ENCODE measurements around the gene BRMS1L. TPM values are rescaled to one million over a fixed set of nuclear protein-coding genes. Genes with fewer than 3 reads are reported as not detected.

BRMS1L gene
- total and polyA plus RNA-seq, 2 of the 13 experiments (the other 11 are each of a cell fraction or from before 2014, with no cell fraction given), result 21.1 to 23.8 TPM

DNA sequence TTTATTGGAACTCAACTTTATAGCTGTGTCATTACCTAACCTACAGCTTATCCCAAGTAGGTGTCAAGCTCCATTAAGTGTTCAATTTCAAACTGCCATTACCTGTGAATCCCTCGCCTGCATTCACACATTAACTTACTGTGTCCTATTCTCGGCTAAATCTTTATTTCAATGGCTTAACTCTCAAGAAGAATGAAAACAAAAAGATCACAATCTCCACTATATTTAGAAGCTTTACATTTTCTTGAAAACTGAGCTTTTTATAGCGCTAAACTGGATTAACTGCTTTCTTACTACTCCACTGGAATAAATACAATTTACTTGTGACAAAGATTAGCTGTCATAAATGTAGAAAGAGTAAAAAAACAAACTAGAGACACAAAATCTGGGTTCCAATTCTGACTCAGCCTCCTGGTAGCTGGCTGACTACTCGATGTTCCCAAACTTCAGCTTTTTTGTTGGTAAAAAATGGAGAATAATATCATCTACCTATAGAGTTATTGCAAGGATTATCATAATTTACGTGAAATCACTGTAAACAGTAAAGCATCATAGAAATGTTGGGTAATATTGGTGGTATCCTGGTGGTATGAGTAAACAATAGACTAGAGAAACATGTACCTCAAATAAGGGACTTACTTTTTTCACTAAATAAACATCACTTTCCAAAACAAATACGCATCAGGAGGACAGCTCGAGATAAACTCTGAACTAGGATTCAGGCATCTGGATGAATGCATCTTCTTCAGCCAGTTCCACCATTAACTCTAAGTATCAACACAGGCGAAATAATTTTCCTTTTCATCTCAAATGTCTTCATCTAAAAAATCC is 18.8 kb upstream of the BRMS1L start (continued):
- TF ChIP-seq NCOA2 (CRISPR knock-in tag; IDR thresholded peaks at IDR 0.05) (peak; percentile 91), ZNF317 (CRISPR knock-in tag; IDR thresholded peaks at IDR 0.05) (0 out of 2 replicates have a peak, but pooled peaks have one; percentile 31), ZNF883 (CRISPR knock-in tag; IDR thresholded peaks at IDR 0.05; ENCODE audit: not compliant biosample characterization) (no peak), RCOR2 (CRISPR knock-in tag; IDR thresholded peaks at IDR 0.05) (peak; percentile 94), ZNF121 (CRISPR knock-in tag; IDR thresholded peaks at IDR 0.05) (no peak), ZNF556 (CRISPR knock-in tag; IDR thresholded peaks at IDR 0.05; ENCODE audit: borderline replicate concordance) (no peak), ATAD3A (CRISPR knock-in tag; IDR thresholded peaks at IDR 0.05) (no peak), ZMYM4 (CRISPR knock-in tag; IDR thresholded peaks at IDR 0.05) (no peak), HOXA9 (CRISPR knock-in tag; IDR thresholded peaks at IDR 0.05; ENCODE audit: borderline replicate concordance) (0 out of 2 replicates have a peak, but pooled peaks have one; percentile 0), HNF4A (CRISPR knock-in tag; IDR thresholded peaks at IDR 0.05) (peak; percentile 84), CCAR2 (optimal IDR thresholded peaks at IDR 0.05; ENCODE audit: low read depth, low read length) (no peak)
- TF ChIP-seq, protein P1, sequence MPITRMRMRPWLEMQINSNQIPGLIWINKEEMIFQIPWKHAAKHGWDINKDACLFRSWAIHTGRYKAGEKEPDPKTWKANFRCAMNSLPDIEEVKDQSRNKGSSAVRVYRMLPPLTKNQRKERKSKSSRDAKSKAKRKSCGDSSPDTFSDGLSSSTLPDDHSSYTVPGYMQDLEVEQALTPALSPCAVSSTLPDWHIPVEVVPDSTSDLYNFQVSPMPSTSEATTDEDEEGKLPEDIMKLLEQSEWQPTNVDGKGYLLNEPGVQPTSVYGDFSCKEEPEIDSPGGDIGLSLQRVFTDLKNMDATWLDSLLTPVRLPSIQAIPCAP (CRISPR knock-in tag; IDR thresholded peaks at IDR 0.05; ENCODE audit: low read depth), result no peak
- TF ChIP-seq, protein P2, sequence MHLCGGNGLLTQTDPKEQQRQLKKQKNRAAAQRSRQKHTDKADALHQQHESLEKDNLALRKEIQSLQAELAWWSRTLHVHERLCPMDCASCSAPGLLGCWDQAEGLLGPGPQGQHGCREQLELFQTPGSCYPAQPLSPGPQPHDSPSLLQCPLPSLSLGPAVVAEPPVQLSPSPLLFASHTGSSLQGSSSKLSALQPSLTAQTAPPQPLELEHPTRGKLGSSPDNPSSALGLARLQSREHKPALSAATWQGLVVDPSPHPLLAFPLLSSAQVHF (CRISPR knock-in tag; IDR thresholded peaks at IDR 0.05), result no peak
- TF ChIP-seq, protein P3, sequence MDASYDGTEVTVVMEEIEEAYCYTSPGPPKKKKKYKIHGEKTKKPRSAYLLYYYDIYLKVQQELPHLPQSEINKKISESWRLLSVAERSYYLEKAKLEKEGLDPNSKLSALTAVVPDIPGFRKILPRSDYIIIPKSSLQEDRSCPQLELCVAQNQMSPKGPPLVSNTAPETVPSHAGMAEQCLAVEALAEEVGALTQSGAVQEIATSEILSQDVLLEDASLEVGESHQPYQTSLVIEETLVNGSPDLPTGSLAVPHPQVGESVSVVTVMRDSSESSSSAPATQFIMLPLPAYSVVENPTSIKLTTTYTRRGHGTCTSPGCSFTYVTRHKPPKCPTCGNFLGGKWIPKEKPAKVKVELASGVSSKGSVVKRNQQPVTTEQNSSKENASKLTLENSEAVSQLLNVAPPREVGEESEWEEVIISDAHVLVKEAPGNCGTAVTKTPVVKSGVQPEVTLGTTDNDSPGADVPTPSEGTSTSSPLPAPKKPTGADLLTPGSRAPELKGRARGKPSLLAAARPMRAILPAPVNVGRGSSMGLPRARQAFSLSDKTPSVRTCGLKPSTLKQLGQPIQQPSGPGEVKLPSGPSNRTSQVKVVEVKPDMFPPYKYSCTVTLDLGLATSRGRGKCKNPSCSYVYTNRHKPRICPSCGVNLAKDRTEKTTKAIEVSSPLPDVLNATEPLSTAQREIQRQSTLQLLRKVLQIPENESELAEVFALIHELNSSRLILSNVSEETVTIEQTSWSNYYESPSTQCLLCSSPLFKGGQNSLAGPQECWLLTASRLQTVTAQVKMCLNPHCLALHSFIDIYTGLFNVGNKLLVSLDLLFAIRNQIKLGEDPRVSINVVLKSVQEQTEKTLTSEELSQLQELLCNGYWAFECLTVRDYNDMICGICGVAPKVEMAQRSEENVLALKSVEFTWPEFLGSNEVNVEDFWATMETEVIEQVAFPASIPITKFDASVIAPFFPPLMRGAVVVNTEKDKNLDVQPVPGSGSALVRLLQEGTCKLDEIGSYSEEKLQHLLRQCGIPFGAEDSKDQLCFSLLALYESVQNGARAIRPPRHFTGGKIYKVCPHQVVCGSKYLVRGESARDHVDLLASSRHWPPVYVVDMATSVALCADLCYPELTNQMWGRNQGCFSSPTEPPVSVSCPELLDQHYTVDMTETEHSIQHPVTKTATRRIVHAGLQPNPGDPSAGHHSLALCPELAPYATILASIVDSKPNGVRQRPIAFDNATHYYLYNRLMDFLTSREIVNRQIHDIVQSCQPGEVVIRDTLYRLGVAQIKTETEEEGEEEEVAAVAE (CRISPR knock-in tag; IDR thresholded peaks at IDR 0.05; ENCODE audit: borderline replicate concordance), result no peak
- TF ChIP-seq, protein P4, sequence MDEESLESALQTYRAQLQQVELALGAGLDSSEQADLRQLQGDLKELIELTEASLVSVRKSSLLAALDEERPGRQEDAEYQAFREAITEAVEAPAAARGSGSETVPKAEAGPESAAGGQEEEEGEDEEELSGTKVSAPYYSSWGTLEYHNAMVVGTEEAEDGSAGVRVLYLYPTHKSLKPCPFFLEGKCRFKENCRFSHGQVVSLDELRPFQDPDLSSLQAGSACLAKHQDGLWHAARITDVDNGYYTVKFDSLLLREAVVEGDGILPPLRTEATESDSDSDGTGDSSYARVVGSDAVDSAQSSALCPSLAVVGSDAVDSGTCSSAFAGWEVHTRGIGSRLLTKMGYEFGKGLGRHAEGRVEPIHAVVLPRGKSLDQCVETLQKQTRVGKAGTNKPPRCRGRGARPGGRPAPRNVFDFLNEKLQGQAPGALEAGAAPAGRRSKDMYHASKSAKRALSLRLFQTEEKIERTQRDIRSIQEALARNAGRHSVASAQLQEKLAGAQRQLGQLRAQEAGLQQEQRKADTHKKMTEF (CRISPR knock-in tag; IDR thresholded peaks at IDR 0.05), result peak; percentile 93
- TF ChIP-seq, protein P5, sequence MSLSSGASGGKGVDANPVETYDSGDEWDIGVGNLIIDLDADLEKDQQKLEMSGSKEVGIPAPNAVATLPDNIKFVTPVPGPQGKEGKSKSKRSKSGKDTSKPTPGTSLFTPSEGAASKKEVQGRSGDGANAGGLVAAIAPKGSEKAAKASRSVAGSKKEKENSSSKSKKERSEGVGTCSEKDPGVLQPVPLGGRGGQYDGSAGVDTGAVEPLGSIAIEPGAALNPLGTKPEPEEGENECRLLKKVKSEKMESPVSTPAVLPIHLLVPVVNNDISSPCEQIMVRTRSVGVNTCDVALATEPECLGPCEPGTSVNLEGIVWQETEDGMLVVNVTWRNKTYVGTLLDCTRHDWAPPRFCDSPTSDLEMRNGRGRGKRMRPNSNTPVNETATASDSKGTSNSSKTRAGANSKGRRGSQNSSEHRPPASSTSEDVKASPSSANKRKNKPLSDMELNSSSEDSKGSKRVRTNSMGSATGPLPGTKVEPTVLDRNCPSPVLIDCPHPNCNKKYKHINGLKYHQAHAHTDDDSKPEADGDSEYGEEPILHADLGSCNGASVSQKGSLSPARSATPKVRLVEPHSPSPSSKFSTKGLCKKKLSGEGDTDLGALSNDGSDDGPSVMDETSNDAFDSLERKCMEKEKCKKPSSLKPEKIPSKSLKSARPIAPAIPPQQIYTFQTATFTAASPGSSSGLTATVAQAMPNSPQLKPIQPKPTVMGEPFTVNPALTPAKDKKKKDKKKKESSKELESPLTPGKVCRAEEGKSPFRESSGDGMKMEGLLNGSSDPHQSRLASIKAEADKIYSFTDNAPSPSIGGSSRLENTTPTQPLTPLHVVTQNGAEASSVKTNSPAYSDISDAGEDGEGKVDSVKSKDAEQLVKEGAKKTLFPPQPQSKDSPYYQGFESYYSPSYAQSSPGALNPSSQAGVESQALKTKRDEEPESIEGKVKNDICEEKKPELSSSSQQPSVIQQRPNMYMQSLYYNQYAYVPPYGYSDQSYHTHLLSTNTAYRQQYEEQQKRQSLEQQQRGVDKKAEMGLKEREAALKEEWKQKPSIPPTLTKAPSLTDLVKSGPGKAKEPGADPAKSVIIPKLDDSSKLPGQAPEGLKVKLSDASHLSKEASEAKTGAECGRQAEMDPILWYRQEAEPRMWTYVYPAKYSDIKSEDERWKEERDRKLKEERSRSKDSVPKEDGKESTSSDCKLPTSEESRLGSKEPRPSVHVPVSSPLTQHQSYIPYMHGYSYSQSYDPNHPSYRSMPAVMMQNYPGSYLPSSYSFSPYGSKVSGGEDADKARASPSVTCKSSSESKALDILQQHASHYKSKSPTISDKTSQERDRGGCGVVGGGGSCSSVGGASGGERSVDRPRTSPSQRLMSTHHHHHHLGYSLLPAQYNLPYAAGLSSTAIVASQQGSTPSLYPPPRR (CRISPR knock-in tag; IDR thresholded peaks at IDR 0.05; ENCODE audit: borderline replicate concordance), result peak; percentile 91

Data from HepG2 (cell line).